Right renal pelvis (tissue), 4 donors: ENCODE measurements around the gene OR10A6. TPM values are rescaled to one million over a fixed set of nuclear protein-coding genes. Genes with fewer than 3 reads are reported as not detected.

Experiments
- DNase-seq, 4 donors: peaks; one replicate each; pipeline ENCODE4 v3.0.0-alpha.2; 2013; ENCODE audit warnings: low read depth in 4 of 4, low spot score in 3 of 4, missing footprints in 1 of 4
- polyA plus RNA-seq, 4 donors: library from polyadenylated mRNA; unstranded; fragments of 120-200 nt; gene quantifications; one replicate each; pipeline ENCODE4 v1.2.1, GENCODE V29; 2013; ENCODE audit not compliant: insufficient read length in 4 of 4

Gene OR10A6
- polyA plus RNA-seq, 4 donors = 0.03 TPM; not detected in 3

- no peak for DNase-seq
These were observed 48.2 kb downstream of the OR10A6 start for GRCh38 chr11:7882860-7883259.

Other genes with a start within 250 kb of the OR10A6 start
- 1 to 10 TPM; 5.6 to 7.1 (median 6.5) TPM for gene OVCH2, start 224.8 kb downstream of the OR10A6 start, polyA plus RNA-seq
- gene OR5P2, start 134.3 kb downstream of the OR10A6 start, polyA plus RNA-seq = under 1 TPM in 1 of 4 donors, not detected in 3; 0.05 TPM
- not detected for gene OR5P3, start 100.4 kb downstream of the OR10A6 start, polyA plus RNA-seq
- gene OR10A3, start 10.4 kb upstream of the OR10A6 start, polyA plus RNA-seq = under 1 TPM in 1 of 4 donors, not detected in 3; 0.04 TPM
- under 1 TPM in 1 of 4 donors, not detected in 3; 0.13 TPM for gene NLRP10, start 34.2 kb upstream of the OR10A6 start, polyA plus RNA-seq
- 100 to 1,000 TPM; 314 to 357 (median 332) TPM for gene EIF3F, start 56.1 kb upstream of the OR10A6 start, polyA plus RNA-seq
- gene TUB, start 149.9 kb upstream of the OR10A6 start, polyA plus RNA-seq = 10 to 100 TPM; 22.2 to 24.6 (median 23.5) TPM
- 10 to 100 TPM; 10.7 to 18.7 (median 13.3) TPM for gene RIC3, start 237.8 kb upstream of the OR10A6 start, polyA plus RNA-seq